IPS-18c (cell line): ENCODE results near the gene SND1.

ENCODE experiments used
- H3K4me3 ChIP-seq: 2 replicates; pipeline ENCODE4 v1.7.0; 2013; ENCODE audit warnings: low read depth, mild to moderate bottlenecking, low read length, moderate library complexity; ENCODE audit not compliant: insufficient read depth
- H3K9me3 ChIP-seq: one replicate; pipeline ENCODE4 v1.6.1; 2013; ENCODE audit warnings: mild to moderate bottlenecking, low read length, moderate library complexity; ENCODE audit not compliant: control insufficient read depth, insufficient read depth

Gene SND1

GRCh38 chr7:128021366-128021765, 369.4 kb downstream of the SND1 start:
- H3K4me3 ChIP-seq = no peak overlapping the region

GRCh38 chr7:128022631-128023532, 370.9 kb downstream of the SND1 start:
- H3K4me3 ChIP-seq = no peak overlapping the region
- H3K9me3 ChIP-seq = no peaks in the 10 kb centered on the region

More at GRCh38 chr7:128021366-128021765, 369.4 kb downstream of the SND1 start:
- no peaks in the 10 kb centered on the region for H3K9me3 ChIP-seq

- Histone ChIP-seq H3K9me3 (no peaks in the 10 kb centered on the region), H3K4me3 (no peak overlapping the region)
These were observed 372.2 kb downstream of the SND1 start for GRCh38 chr7:128024151-128024550.

- Histone ChIP-seq H3K4me3 (no peak overlapping the region), H3K9me3 (no peaks in the 10 kb centered on the region)
These were observed 373.4 kb downstream of the SND1 start for GRCh38 chr7:128025380-128025779.

GRCh38 chr7:128025819-128026218, 373.8 kb downstream of the SND1 start:
- Histone ChIP-seq H3K9me3 (no peaks in the 10 kb centered on the region), H3K4me3 (no peak overlapping the region)

- H3K4me3 ChIP-seq = no peak overlapping the region
- no peaks in the 10 kb centered on the region for H3K9me3 ChIP-seq
These were observed 374.6 kb downstream of the SND1 start for GRCh38 chr7:128026551-128026950.

- no peaks in the 10 kb centered on the region for H3K9me3 ChIP-seq
- H3K4me3 ChIP-seq = 0 out of 2 replicates have a peak overlapping the region, but pooled peaks have one; percentile 20
These were observed 375.5 kb downstream of the SND1 start for GRCh38 chr7:128027485-128027980.

GRCh38 chr7:128029405-128029995, 377.5 kb downstream of the SND1 start:
- Histone ChIP-seq H3K4me3 (peak overlapping the region; percentile 20; the same call in 1 of the 2 replicates), H3K9me3 (no peaks in the 10 kb centered on the region)

GRCh38 chr7:128030263-128030653, 378.3 kb downstream of the SND1 start:
- Histone ChIP-seq H3K4me3 (peak overlapping the region; percentile 75), H3K9me3 (no peaks in the 10 kb centered on the region)

- Histone ChIP-seq H3K4me3 (peak within 1 kb of the TSS; percentile 75), H3K9me3 (no peaks in the 10 kb centered on the region)
These were observed 378.9 kb downstream of the SND1 start, which contains the start of gene LRRC4 for GRCh38 chr7:128030654-128031611. Gene LRRC4, minus strand, starts transcription at chr7:128031437. Its CDS starts 797 bp downstream, at chr7:128030640.

GRCh38 chr7:128031901-128032604, 380.1 kb downstream of the SND1 start:
- Histone ChIP-seq H3K9me3 (no peaks in the 10 kb centered on the region), H3K4me3 (peak overlapping the region; percentile 62)

GRCh38 chr7:128032605-128033235, 380.7 kb downstream of the SND1 start:
- Histone ChIP-seq H3K4me3 (peak overlapping the region; percentile 41), H3K9me3 (no peaks in the 10 kb centered on the region)

GRCh38 chr7:128033246-128033645, 381.3 kb downstream of the SND1 start:
- Histone ChIP-seq H3K4me3 (peak overlapping the region; percentile 41; the same call in 1 of the 2 replicates), H3K9me3 (no peaks in the 10 kb centered on the region)

GRCh38 chr7:128034825-128035224, 382.8 kb downstream of the SND1 start:
- no peaks in the 10 kb centered on the region for H3K9me3 ChIP-seq
- no peak overlapping the region for H3K4me3 ChIP-seq

- Histone ChIP-seq H3K4me3 (no peak overlapping the region), H3K9me3 (no peaks in the 10 kb centered on the region)
These were observed 383.7 kb downstream of the SND1 start for GRCh38 chr7:128035712-128036111.
